KG1 (cell line): ENCODE results near the gene NCBP2.
"Not testable (repeated sequence)": the region's sequence is repeated elsewhere in the genome, so short reads cannot be mapped to it uniquely, and the experiment has no call there.

Source experiments
- DNase-seq: peaks from one replicate; lab custom pipeline; 2025; lab: John Stamatoyannopoulos, UW

Gene NCBP2

DNA sequence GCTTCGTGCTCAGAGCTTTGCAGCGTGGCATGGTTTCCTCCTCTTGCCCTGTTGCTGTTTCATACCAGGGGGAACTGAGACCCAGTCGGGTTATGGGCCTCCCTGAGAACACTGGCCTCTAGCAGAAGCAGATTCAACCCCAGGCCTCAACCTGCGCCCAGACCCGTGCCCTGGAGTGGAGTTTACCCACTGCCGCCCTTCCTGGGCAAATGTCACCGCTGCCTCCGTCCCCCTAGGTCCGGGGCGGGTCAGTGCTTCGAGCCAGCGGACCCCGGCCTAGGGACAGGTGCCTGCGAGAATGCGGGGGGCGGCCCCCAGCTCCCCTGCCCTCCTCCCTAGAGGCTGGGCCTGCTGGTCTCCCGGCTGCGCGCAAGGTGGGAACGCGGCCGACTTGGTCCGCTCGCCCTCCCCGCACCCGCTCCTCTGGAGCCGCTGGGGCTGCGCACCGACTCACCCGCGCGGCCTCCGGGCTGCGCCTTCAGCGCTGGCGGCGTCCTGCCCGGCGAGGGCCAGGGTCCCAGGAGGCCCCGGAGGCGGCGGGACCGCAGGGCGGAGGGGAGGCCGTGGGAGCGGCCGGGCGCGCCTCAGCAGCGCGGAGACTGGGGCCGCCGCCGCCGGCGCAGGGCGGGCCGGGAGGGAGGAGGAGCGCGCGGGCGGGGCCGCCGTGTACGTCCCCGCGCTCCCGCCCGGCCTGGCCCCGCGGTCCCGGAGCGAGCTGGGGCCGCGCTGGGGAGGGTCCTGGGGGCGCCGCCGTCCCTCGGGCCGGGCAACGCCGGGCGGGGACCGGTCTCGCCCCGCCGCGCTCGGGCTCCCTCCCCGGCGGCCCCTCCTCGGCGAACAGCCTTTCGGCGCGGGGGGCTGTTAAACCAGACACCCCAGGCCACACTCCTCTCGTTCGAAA, 26.2 kb upstream of the NCBP2 start, which contains the start of gene PIGZ:
TSS of gene PIGZ (minus strand) at position 601 of the 901 bp plus-strand sequence. CDS start 16,802 bp downstream, outside the sequence.
- DNase-seq, result no peak

DNA sequence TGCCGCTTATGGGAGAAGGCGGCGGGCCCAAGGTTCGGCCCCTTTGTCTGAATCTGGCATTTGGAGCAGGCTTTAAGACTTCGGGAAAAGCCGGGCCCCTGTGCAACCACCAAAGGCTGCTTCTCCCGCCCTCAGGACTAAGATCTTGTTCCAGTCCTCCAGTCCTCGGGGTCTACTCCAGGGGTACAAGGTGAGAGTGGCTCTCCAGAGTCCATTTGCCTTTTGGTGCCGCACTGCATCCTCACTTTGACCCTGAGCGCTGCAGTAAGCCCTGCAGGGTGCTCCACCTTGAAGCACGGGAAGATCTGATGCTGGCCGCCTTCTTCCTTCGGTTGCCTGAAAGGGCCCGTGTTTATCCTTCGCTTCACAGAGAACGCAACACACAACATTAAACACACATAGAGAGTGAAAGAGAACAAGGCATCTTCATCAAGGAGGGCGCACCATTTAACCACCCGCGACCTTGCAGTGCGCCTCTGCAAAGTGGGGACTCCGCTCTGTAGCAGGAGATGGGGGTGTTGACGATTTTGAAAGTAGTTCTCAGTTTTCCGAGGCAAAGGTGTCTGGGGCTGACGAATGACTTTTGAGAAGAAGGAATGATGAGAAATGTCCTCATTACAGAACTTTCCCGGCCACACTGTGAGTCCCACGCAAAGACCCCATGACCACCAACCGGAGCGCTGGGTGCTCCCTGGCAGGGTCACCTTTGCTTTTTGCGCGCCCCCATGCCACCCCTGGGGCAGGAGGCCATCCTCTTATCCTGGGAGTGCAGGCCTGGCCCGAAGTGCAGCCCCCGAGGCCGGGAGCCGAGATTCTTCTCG, 25.3 kb upstream of the NCBP2 start:
- no peak for DNase-seq

DNA sequence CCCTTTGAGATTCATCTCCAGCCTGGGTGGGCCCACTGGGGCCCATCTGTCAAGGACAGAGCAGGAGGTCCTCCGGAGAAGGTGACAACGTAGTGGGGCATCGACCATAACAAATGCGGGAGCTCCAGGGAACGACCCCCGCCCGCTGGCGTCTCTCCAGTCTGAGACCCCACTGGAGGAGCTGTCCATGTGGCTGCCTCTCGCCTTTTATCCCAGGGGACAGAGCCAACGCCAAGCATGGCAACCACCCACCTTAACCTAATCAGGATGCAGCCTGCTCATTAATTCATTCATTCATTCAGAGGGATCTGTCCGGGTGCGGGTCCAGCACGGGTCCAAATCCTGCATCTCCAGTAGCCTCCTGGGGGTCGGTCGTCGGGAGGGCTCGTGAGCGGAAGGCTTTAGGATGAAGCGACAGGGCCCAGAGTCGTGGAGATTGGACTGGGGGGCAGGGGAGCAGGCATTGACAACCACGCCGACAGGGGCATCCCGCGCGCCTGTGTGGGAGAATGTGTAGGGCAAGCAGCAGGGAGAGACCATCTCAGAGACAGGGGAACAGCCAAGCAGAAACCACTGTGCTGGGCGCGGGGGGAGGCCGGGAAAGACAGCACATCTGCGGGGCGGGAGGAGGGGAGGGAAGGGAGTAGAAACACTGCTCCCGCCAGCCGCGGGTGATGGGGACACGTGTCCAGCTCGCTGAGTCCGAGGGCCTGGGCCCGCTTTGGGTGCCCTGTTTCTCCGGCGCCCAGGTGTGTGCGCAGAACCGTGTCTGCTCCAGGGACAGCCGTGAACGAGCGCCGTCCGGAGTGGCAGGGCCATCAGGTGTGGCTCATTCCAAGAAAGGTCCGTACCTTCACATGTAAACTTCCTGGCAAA, 24.4 kb upstream of the NCBP2 start:
- no peak for DNase-seq

GRCh38 chr3:196965804-196966173, 23.5 kb upstream of the NCBP2 start:
- DNase-seq, result no peak

DNA sequence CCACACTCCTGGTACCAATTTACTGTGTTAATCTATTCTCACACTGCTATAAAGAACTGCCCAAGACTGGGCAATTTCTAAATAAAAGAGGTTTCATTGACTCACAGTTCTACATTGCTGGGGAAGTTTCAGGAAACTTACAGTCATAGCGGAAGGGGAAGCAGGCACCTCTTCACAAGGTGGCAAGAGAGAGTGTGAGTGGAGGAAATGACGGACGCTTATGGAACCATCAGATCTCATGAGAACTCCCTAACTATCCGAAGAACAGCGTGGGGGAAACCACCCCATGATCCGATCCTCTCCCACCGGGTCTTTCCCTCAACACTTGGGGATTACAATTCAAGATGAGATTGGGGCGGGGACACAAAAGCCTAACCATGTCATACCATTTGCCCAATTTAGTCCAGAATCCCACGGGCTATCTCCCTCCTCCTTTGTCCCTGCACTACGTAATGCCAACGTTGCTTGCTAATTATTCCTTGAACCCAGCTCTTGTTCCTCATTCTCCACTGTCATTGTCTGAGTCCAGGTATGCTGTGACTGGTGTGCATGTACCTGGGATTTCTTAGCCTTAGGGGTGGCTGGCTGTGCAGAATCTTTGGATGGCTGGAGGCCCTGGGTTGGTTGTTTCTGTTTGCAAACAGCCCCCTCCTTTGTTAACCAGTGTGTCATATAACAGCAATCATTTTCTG, 22.9 kb upstream of the NCBP2 start:
- DNase-seq, result no peak

GRCh38 chr3:196963631-196963953, 21.3 kb upstream of the NCBP2 start:
- no peak for DNase-seq

GRCh38 chr3:196962930-196963630, 20.8 kb upstream of the NCBP2 start:
- no peak for DNase-seq

DNA sequence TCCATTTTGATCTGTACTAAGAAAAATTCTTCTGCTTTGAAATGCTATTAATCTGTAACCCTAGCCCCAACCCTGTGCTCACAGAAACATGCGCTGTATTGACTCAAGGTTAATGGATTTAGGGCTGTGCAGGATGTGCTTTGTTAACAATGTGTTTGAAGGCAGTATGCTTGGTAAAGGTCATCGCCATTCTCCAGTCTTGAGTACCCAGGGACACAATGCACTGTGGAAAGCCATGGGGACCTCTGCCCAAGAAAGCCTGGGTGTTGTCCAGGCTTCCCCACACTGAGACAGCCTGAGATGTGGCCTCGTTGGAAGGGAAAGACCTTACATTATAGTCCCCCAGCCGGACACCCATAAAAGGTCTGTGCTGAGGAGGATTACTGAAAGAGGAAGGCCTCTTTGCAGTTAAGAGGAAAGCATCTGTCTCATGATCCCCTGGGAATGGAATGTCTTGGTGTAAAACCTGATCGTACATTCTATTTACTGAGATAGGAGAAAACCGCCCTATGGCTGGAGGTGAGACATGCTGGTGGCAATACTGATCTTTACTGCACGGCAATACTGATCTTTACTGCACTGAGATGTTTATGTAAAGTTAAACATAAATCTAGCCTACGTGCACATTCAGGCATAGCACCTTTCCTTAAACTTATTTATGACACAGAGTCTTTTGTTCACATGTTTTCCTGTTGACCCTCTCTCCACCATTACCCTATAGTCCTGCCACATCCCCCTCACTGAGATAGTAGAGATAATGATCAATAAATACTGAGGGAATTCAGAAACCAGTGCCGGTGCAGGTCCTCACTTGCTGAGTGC, 20.0 kb upstream of the NCBP2 start:
- no peak for DNase-seq

- DNase-seq, result no peak
Measured at GRCh38 chr3:196954832-196955231, 12.5 kb upstream of the NCBP2 start.

DNA sequence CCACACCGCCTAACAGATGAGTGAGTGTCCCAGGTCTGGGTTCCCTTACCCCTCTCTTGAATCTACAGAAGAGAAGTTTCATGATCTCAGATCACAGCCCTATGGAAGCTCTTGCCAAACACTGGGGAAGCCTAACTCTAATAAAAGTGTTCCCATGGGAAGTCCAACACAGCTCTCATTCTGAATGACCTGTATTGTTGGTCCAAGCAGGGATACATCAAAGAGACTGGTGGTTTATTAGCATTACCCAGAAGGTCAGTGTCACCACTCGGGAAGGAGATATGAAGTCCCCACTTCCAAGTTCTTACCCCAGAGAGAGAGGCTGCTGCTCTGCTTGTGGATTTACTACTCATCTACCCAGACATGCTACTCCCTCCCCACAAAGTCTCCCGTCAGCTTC, 9.0 kb upstream of the NCBP2 start:
- no peak for DNase-seq

DNA sequence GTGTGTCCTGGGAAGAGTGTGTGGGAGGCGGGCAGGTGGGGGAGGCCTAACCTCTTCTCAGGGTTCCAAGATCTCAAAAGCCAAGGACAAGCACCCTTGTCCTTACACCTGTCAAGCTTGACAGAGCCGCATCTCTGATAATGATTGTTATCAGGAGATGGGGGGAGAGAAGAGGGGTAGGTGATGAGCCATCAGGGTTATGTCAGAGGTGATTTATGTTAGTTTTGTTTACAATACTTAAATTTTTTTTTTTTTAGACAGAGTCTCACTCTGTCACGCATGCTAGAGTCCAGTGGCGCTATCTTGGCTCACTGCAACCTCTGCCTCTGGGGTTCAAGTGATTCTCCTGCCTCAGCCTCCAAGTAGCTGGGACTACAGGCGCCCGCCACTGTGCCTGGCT, 7.4 kb upstream of the NCBP2 start:
- DNase-seq, result no peak

GRCh38 chr3:196949285-196949619, 6.9 kb upstream of the NCBP2 start:
- DNase-seq, result no peak

- DNase-seq, result no peak
Measured at GRCh38 chr3:196948442-196949284, 6.3 kb upstream of the NCBP2 start.

- DNase-seq, result no peak
Measured at GRCh38 chr3:196947860-196948441, 5.6 kb upstream of the NCBP2 start.

- DNase-seq, result no peak
Measured at GRCh38 chr3:196947136-196947859, 5.0 kb upstream of the NCBP2 start.

DNA sequence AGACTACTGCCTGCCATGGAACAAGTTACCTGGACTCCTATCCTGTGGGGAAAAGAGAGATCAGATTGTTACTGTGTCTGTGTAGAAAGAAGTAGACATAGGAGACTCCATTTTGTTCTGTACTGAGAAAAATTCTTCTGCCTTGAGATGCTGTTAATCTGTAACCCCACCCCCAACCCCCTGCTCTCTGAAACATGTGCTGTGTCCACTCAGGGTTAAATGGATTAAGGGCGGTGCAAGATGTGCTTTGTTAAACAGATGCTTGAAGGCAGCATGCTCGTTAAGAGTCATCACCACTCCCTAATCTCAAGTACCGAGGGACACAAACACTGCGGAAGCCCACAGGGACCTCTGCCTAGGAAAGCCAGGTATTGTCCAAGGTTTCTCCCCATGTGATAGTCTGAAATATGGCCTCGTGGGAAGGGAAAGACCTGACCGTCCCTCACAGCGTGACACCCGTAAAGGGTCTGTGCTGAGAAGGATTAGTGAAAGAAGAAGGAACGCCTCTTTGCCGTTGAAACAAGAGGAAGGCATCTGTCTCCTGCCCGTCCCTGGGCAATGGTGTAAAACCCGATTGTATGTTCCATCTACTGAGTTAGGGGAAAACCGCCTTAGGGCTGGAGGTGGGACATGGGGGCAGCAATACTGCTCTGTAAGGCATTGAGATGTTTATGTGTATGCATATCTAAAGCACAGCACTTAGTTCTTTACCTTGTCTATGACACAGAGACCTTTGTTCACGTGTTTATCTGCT, 1.9 kb upstream of the NCBP2 start:
- DNase-seq, result not testable (repeated sequence)

DNA sequence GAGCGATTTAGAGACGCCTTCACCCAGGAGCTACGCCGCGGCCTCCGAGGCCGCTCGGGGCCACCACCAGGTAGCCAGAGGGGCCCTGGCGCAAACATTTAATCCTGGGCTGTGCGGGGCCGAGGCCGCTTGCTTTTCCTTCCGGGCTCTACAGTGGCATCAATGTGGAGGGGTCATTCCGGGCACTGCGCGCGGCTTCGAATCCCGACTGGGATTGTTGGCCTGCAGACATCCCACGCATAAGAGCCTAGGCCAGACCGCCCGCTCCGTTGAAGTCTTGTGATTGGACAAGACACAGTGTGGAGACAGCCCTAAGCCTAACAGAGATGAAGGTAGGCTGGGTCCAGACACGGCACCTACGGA, 568 bp upstream of the NCBP2 start:
- DNase-seq, result no peak
